Effector CD4-positive, alpha-beta T cell (primary cell): Measurements from ENCODE around the gene PCCA.

Experiments
- DNase-seq: peaks from one replicate; pipeline ENCODE4 v3.0.0-alpha.2; 2020

The PCCA gene

GRCh38 chr13:100530671-100531213 lies 441.8 kb downstream of the PCCA start:
- no peak for DNase-seq

- no peak for DNase-seq
Measured at GRCh38 chr13:100532090-100532766, 443.3 kb downstream of the PCCA start.

- no peak for DNase-seq
Measured at GRCh38 chr13:100532836-100533435, 444.0 kb downstream of the PCCA start.

GRCh38 chr13:100533588-100534041 lies 444.7 kb downstream of the PCCA start:
- no peak for DNase-seq

- no peak for DNase-seq
Measured at GRCh38 chr13:100534147-100534843, 445.4 kb downstream of the PCCA start.

GRCh38 chr13:100534911-100535310 lies 446.0 kb downstream of the PCCA start:
- DNase-seq: no peak

GRCh38 chr13:100535426-100536135 lies 446.7 kb downstream of the PCCA start:
- DNase-seq: no peak

GRCh38 chr13:100536643-100537180 lies 447.8 kb downstream of the PCCA start:
- DNase-seq: no peak

GRCh38 chr13:100537486-100537885 lies 448.6 kb downstream of the PCCA start:
- no peak for DNase-seq

- DNase-seq: no peak
Measured at GRCh38 chr13:100537951-100538462, 449.1 kb downstream of the PCCA start.

GRCh38 chr13:100540621-100541020 lies 451.7 kb downstream of the PCCA start:
- DNase-seq: no peak

- no peak for DNase-seq
Measured at GRCh38 chr13:100541897-100542825, 453.3 kb downstream of the PCCA start.

- DNase-seq: no peak
Measured at GRCh38 chr13:100542826-100543156, 453.9 kb downstream of the PCCA start.

- no peak for DNase-seq
Measured at GRCh38 chr13:100543872-100544602, 455.1 kb downstream of the PCCA start.

- DNase-seq: no peak
Measured at GRCh38 chr13:100544866-100545683, 456.2 kb downstream of the PCCA start.

- DNase-seq: no peak
Measured at GRCh38 chr13:100545684-100546061, 456.8 kb downstream of the PCCA start.

GRCh38 chr13:100546713-100547405 lies 458.0 kb downstream of the PCCA start:
- DNase-seq: no peak

- no peak for DNase-seq
Measured at GRCh38 chr13:100547791-100548201, 458.9 kb downstream of the PCCA start.

- no peak for DNase-seq
Measured at GRCh38 chr13:100549316-100549715, 460.4 kb downstream of the PCCA start.
